DMS53 treated with DMSO at 0.1 percent for 48 hours (cell line): ENCODE measurements around the gene TBXAS1.

Experiments
- DNase-seq: peaks from one replicate; lab custom pipeline; 2025; ENCODE audit not compliant: unreplicated experiment; lab: John Stamatoyannopoulos, UW

The TBXAS1 gene

GRCh38 chr7:139854124-139854511 is 25.1 kb downstream of the TBXAS1 start:
- DNase-seq = no peak

GRCh38 chr7:139854803-139855497 is 25.9 kb downstream of the TBXAS1 start:
- DNase-seq = peak; percentile 44

- DNase-seq = peak; percentile 33
Observed at GRCh38 chr7:139855498-139856270, 26.6 kb downstream of the TBXAS1 start.

- no peak for DNase-seq
Observed at GRCh38 chr7:139857791-139858190, 28.7 kb downstream of the TBXAS1 start.

GRCh38 chr7:139860090-139860775 is 31.2 kb downstream of the TBXAS1 start:
- no peak for DNase-seq

GRCh38 chr7:139861803-139862202 is 32.7 kb downstream of the TBXAS1 start:
- DNase-seq = no peak

DNA sequence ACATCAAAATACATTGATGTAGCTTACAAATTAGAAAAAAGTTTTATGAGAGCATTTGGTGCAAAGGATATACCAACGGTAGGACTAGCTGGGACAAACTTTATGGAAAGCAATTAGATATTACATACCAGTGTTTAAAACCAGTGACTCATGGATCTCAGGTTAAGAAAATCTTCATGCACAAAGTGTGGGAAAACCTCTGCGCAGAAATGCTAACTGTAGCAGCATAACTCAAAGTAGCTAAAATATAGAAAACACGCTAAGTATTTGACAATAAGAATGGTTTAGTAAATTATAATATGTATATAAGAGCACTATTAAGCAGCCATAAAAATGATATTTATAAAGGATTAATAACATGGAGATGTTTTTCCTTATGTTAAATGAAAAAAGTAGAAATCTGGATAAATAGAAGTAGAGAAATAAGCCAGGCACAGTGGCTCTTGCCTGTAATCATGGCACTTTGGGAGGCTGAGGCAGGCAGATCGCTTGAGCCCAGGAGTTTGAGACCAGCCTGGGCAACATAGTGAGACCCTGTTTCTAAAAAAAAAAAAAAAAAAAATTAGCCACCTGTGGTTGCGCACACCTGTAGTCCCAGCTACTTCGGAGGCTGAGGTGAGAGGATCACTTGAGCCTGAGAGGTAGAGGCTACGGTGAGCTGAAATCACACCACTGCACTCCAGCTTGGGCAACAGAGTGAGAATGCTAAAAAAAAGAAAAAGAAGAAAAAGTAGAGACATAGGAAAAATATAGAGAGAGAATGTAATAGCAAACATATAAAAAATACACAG is 37.2 kb downstream of the TBXAS1 start:
- no peak for DNase-seq

DNA sequence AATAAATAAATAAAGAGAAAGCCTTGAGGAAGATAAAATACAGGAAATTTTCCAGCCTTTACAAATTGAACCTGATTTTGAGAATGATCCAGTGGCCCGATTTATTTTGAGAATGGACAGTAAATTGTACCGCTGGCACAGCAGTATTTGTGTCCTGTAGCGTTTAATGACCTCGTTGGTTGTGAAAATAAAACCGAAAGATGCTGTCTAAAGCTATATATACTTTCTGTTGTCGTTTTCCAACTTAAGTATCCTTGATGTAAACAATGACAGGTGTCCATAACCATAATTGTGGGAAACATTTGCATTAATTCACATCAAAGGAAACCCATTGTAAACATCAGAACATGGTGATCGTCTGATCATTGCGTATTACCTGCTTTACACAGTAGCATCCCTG is 38.8 kb downstream of the TBXAS1 start:
- DNase-seq = peak; percentile 70

- DNase-seq = no peak
Observed at GRCh38 chr7:139869886-139870285, 40.8 kb downstream of the TBXAS1 start.

GRCh38 chr7:139870380-139870779 is 41.3 kb downstream of the TBXAS1 start:
- peak; percentile 71 for DNase-seq

DNA sequence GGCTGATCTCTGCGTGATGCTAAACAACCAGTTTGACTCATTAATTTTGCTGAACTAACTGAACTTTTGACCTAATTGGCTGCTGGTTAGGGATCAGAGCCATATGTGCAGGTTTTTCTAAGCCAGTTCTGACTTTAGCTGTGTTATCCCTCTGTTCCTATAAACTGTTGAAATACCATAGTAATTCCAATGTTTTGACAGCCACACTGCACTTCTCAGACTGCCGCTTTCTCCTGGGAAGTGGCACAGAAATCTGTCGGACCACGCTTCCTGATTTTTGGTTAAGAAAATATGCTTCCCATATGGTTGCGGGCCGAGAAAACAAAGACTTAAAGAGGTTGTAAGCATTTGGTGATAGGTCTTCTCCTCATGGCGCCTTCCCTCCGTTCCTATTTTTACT is 42.3 kb downstream of the TBXAS1 start:
- DNase-seq = no peak

GRCh38 chr7:139871820-139872219 is 42.8 kb downstream of the TBXAS1 start:
- DNase-seq = no peak

DNA sequence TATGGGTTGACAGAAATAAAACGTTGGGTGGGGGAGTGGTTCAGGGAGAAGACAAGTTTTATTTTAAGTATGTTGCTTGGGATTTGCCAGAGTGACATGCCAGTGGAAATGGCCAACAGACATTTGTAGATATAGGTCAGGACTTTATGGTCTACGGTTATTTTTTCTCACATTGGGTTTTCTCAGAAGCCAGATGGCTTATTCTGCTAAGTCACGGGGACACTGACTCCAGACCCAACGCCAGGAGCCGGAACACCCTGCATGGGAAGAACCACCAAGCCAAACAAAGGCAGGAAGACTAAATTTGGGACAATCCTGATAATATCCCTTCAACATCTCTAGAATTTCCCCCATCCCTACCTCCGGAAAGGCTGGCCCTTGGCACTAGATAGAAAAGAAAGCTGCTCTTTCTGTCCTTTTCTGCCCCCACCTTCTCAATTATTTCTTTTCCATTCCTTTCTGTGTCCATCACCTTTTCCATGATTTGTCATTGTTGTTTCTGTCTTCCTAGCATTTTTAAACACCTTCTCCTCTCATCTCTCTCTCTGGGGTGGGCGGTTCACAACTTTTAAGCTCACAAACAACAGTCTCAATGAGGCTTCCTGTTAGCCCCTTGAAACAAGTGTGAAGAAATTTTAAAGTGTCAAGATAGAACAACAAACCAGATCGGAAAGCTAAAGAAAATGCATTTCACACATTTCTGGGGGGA is 44.7 kb downstream of the TBXAS1 start:
- DNase-seq = no peak

GRCh38 chr7:139874302-139874629 is 45.2 kb downstream of the TBXAS1 start:
- no peak for DNase-seq

DNA sequence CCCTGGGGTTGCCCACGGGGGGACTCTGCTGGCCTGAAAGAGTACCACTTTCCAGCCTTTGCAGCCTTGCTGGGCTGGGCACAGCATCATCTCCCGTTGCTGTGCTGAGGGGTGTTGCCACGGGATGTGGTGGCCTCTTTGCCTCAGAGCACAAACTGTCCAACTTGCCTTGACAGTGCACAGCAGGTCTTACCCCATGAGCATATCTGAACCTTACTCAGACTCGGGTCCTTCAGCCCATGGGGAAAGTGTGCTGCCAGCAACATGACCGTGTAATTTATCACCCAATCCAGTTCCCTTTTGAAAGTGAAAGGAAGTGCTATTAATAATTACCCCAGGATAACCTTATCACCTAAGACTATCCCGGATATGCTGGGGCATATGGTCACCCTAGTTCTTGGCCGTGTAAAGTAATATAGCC is 46.8 kb downstream of the TBXAS1 start:
- DNase-seq = peak; percentile 47

GRCh38 chr7:139876622-139877283 is 47.7 kb downstream of the TBXAS1 start:
- no peak for DNase-seq

DNA sequence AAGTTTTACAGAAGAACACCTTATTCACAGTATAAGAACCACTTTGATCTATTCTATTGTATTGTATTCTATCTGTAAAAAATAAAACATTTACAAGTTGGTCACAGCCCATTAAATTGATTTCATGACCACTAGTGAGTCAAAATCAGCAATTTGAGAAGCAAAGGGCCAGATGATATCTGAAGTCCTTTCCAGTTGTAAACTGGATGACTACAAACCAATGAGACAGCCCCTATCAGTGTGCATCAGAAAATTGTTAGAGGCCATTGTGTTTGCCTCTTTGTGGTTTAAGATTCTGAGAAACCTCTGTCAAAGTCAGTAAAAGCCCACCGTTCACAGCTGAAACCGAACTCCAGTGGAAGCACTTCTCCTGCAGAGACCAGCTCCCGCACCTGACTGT is 54.8 kb downstream of the TBXAS1 start:
- no peak for DNase-seq

GRCh38 chr7:139884441-139884840 is 55.4 kb downstream of the TBXAS1 start:
- no peak for DNase-seq

DNA sequence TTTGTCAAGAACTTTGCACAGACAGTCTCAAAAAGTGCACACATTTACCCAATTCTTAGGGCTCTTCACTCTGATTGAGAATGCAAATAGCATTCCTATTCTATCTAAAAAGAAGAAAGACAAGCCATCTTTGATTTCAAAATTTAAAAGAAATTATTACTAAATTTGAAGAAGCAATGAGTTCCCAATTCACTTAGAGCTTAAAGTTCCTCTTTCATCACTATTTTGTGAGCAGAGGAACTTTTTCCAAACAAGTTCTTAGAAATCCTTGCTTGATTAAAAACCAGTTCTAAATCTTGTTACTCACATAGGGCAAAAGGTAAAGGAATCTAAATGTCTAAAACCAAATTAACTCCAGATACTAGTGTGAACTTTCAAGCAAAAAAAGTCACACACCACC is 56.4 kb downstream of the TBXAS1 start:
- DNase-seq = no peak

DNA sequence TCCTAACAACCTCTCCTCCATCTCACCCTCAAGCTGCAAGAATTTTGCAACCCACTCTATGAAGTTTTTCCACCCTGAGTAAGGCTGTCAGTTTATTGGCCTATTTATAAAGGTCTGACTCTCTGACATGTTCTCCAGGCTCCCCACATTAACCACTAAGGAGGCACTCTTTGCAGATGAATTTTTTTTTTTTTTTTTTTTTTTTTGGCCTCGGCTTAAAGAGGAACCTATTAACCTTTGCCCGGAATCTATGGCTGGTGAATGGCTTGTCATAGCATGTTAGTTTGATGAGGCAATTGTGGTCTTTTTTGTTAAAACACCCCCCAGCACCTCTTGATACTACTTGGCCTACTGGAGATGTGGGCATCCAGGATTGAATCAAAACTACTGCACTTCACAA is 57.1 kb downstream of the TBXAS1 start:
- DNase-seq = no peak
